MV-4-11 (cell line): ENCODE results near the gene PRKCH.

Source experiments
- DNase-seq: peaks from one replicate; lab custom pipeline; 2025; lab: John Stamatoyannopoulos, UW

Gene PRKCH

GRCh38 chr14:61365667-61366212, 44.4 kb downstream of the PRKCH start:
- no peak for DNase-seq

- no peak for DNase-seq
Measured at GRCh38 chr14:61368114-61368710, 46.8 kb downstream of the PRKCH start.

- DNase-seq, result no peak
Measured at GRCh38 chr14:61368781-61369453, 47.5 kb downstream of the PRKCH start.

GRCh38 chr14:61369454-61369810, 48.1 kb downstream of the PRKCH start:
- no peak for DNase-seq

- DNase-seq, result no peak
Measured at GRCh38 chr14:61372379-61372778, 51.0 kb downstream of the PRKCH start.

- DNase-seq, result no peak
Measured at GRCh38 chr14:61372842-61373555, 51.6 kb downstream of the PRKCH start.

- no peak for DNase-seq
Measured at GRCh38 chr14:61374284-61374683, 52.9 kb downstream of the PRKCH start.

- no peak for DNase-seq
Measured at GRCh38 chr14:61375218-61375617, 53.8 kb downstream of the PRKCH start.

GRCh38 chr14:61376314-61376713, 54.9 kb downstream of the PRKCH start:
- DNase-seq, result no peak

- DNase-seq, result no peak
Measured at GRCh38 chr14:61377749-61378148, 56.4 kb downstream of the PRKCH start.

GRCh38 chr14:61379639-61380184, 58.3 kb downstream of the PRKCH start:
- DNase-seq, result no peak

- DNase-seq, result no peak
Measured at GRCh38 chr14:61380984-61381383, 59.6 kb downstream of the PRKCH start.

- DNase-seq, result no peak
Measured at GRCh38 chr14:61381553-61381952, 60.2 kb downstream of the PRKCH start.

- DNase-seq, result no peak
Measured at GRCh38 chr14:61382842-61383241, 61.5 kb downstream of the PRKCH start.

GRCh38 chr14:61385002-61385685, 63.8 kb downstream of the PRKCH start:
- DNase-seq, result no peak

- DNase-seq, result no peak
Measured at GRCh38 chr14:61386173-61386772, 64.9 kb downstream of the PRKCH start.

- DNase-seq, result no peak
Measured at GRCh38 chr14:61387076-61387475, 65.7 kb downstream of the PRKCH start.

- DNase-seq, result no peak
Measured at GRCh38 chr14:61388173-61388975, 67.0 kb downstream of the PRKCH start.

GRCh38 chr14:61388976-61389576, 67.7 kb downstream of the PRKCH start:
- no peak for DNase-seq

GRCh38 chr14:61391119-61391518, 69.7 kb downstream of the PRKCH start:
- no peak for DNase-seq

- no peak for DNase-seq
Measured at GRCh38 chr14:61392297-61392696, 70.9 kb downstream of the PRKCH start.
